ENCODE data around the gene SAP30L.
A peak's percentile ranks its signal among the peaks of the same experiment; 100 is the strongest.

Gene SAP30L

GRCh38 chr5:154445422-154446194 is at the start of gene SAP30L:
Gene SAP30L, plus strand, starts transcription at chr5:154445997. Its CDS starts 608 bp downstream, at chr5:154446605.
- DNase-seq (ENCODE audit: low read depth in 1 of 2, low spot score in 1 of 2) = peak; percentile 91 to 95

- no peak for DNase-seq (ENCODE audit: low read depth in 1 of 2, low spot score in 1 of 2)
These were observed 49.7 kb upstream of the SAP30L start for GRCh38 chr5:154396128-154396527.

GRCh38 chr5:154397652-154398406 is 48.0 kb upstream of the SAP30L start:
- DNase-seq (ENCODE audit: low read depth in 1 of 2, low spot score in 1 of 2) = no peak

- no peak for DNase-seq (ENCODE audit: low read depth in 1 of 2, low spot score in 1 of 2)
These were observed 45.1 kb upstream of the SAP30L start for GRCh38 chr5:154400678-154401077.

GRCh38 chr5:154401355-154401754 is 44.4 kb upstream of the SAP30L start:
- no peak for DNase-seq (ENCODE audit: low read depth in 1 of 2, low spot score in 1 of 2)

- no peak for DNase-seq (ENCODE audit: low read depth in 1 of 2, low spot score in 1 of 2)
These were observed 43.9 kb upstream of the SAP30L start for GRCh38 chr5:154401931-154402330.

- DNase-seq (ENCODE audit: low read depth in 1 of 2, low spot score in 1 of 2) = no peak
These were observed 43.2 kb upstream of the SAP30L start for GRCh38 chr5:154402611-154403010.

GRCh38 chr5:154403234-154403633 is 42.6 kb upstream of the SAP30L start:
- DNase-seq (ENCODE audit: low read depth in 1 of 2, low spot score in 1 of 2) = no peak

GRCh38 chr5:154403776-154404387 is 41.9 kb upstream of the SAP30L start:
- no peak for DNase-seq (ENCODE audit: low read depth in 1 of 2, low spot score in 1 of 2)

GRCh38 chr5:154405078-154405792 is 40.6 kb upstream of the SAP30L start:
- DNase-seq (ENCODE audit: low read depth in 1 of 2, low spot score in 1 of 2) = peak; percentile 26 to 60

GRCh38 chr5:154406231-154406630 is 39.6 kb upstream of the SAP30L start:
- DNase-seq (ENCODE audit: low read depth in 1 of 2, low spot score in 1 of 2) = no peak

- no peak for DNase-seq (ENCODE audit: low read depth in 1 of 2, low spot score in 1 of 2)
These were observed 39.0 kb upstream of the SAP30L start for GRCh38 chr5:154406826-154407225.

- no peak for DNase-seq (ENCODE audit: low read depth in 1 of 2, low spot score in 1 of 2)
These were observed 37.0 kb upstream of the SAP30L start for GRCh38 chr5:154408811-154409210.

GRCh38 chr5:154409230-154409840 is 36.5 kb upstream of the SAP30L start:
- no peak for DNase-seq (ENCODE audit: low read depth in 1 of 2, low spot score in 1 of 2)

GRCh38 chr5:154410008-154410407 is 35.8 kb upstream of the SAP30L start:
- DNase-seq (ENCODE audit: low read depth in 1 of 2, low spot score in 1 of 2) = no peak

GRCh38 chr5:154410786-154411185 is 35.0 kb upstream of the SAP30L start:
- DNase-seq (ENCODE audit: low read depth in 1 of 2, low spot score in 1 of 2) = no peak

- no peak for DNase-seq (ENCODE audit: low read depth in 1 of 2, low spot score in 1 of 2)
These were observed 34.5 kb upstream of the SAP30L start for GRCh38 chr5:154411338-154411737.

GRCh38 chr5:154412316-154412715 is 33.5 kb upstream of the SAP30L start:
- DNase-seq (ENCODE audit: low read depth in 1 of 2, low spot score in 1 of 2) = no peak

- DNase-seq (ENCODE audit: low read depth in 1 of 2, low spot score in 1 of 2) = no peak
These were observed 32.9 kb upstream of the SAP30L start for GRCh38 chr5:154412925-154413324.

- no peak for DNase-seq (ENCODE audit: low read depth in 1 of 2, low spot score in 1 of 2)
These were observed 30.7 kb upstream of the SAP30L start for GRCh38 chr5:154415114-154415513.

GRCh38 chr5:154418344-154418820 is 27.4 kb upstream of the SAP30L start:
- DNase-seq (ENCODE audit: low read depth in 1 of 2, low spot score in 1 of 2) = no peak

Data from stimulated activated CD4-positive, alpha-beta T cell treated with anti-CD3 and anti-CD28 coated beads, Interleukin-15, amount 100 ng/mL, for 1 hour (primary cell).